Testis (tissue), 3 donors: Measurements from ENCODE around the gene NET1. TPM values are rescaled to one million over a fixed set of nuclear protein-coding genes. Genes with fewer than 3 reads are reported as not detected.

Source experiments
- DNase-seq: peaks from one replicate; pipeline ENCODE4 v3.0.0-alpha.2; 2019
- H3K27ac ChIP-seq, 2 donors: fragments of 200-600 bp; sonication (generic); one replicate each; pipeline ENCODE4 v1.5.1; 2019
- H3K27me3 ChIP-seq: fragments of 200-600 bp; sonication (generic); one replicate; pipeline ENCODE4 v1.5.1; 2019
- H3K36me3 ChIP-seq: fragments of 200-600 bp; sonication (generic); one replicate; pipeline ENCODE4 v1.5.1; 2017; ENCODE audit warnings: low read depth; ENCODE audit errors: missing control alignments
- H3K4me1 ChIP-seq: fragments of 200-600 bp; sonication (generic); one replicate; pipeline ENCODE4 v1.5.1; 2019
- H3K4me3 ChIP-seq, 2 donors: fragments of 200-600 bp; sonication (generic); one replicate each; pipeline ENCODE4 v1.5.1; 2017 to 2019
- H3K9me3 ChIP-seq: fragments of 200-600 bp; sonication (generic); one replicate; pipeline ENCODE4 v1.5.1; 2017
- CTCF ChIP-seq, 3 experiments: fragments of 450-650 bp in 2 of 3; fragments of 200-600 bp in 1 of 3; sonication (generic) in 1 of 3; IDR thresholded peaks; one replicate each; pipeline ENCODE4 v1.5.1; 2016 to 2019; ENCODE audit warnings: antibody characterized with exemption in 3 of 3, mild to moderate bottlenecking in 2 of 3, moderate library complexity in 1 of 3
- POLR2A ChIP-seq: fragments of 450-650 bp; IDR thresholded peaks from one replicate; pipeline ENCODE4 v1.6.1; 2017; ENCODE audit warnings: antibody characterized with exemption, mild to moderate bottlenecking, moderate library complexity
- WGBS, 2 donors: methylation state at CpG; one replicate each; pipeline ENCODE4 v1.1.5; 2018; 5-methylcytosine and 5-hydroxymethylcytosine counted together
- intact Hi-C: fragments of 100-400 bp; cut with DNase I; formaldehyde crosslinking; loops from one replicate; pipeline ENCODE4 v1.15.1; 2023; ENCODE audit warnings: low total_unique reads
- polyA plus RNA-seq: library from polyadenylated mRNA; stranded (reverse); fragments of 350-450 nt; fragmentation: Illumina TruSeq; extraction: RNeasy Lipid Tissue Mini Kit (QIAGEN cat#74804); gene quantifications from one replicate; pipeline ENCODE4 v1.2.3, GENCODE V29; 2014; ENCODE audit warnings: low read depth, low replicate concordance; ENCODE audit not compliant: insufficient read depth
- total RNA-seq, 2 donors: library from RNA; depleted of rRNA; stranded (reverse); fragments of >200 nt; gene quantifications; one replicate each; pipeline ENCODE4 v1.2.3, GENCODE V29; 2016

Gene NET1
- total and polyA plus RNA-seq, 3 donors from 2014 or later, result 29.7 to 40.7 (median 39.9) TPM

- H3K27ac ChIP-seq, result no peak overlapping the region
- WGBS, 2 donors, result 88 to 93% methylated on average over 14 of the region's 14 CpGs
- no peak overlapping the region for H3K4me3 ChIP-seq
- TF ChIP-seq CTCF (IDR thresholded peaks at IDR 0.05) (no peak), POLR2A (no peak)
- intact Hi-C loops, result no loop called here
- H3K36me3 ChIP-seq, result no peaks in the 10 kb centered on the region
- no peak for DNase-seq
- no peaks in the 10 kb centered on the region for H3K4me1 ChIP-seq
- no peaks in the 10 kb centered on the region for H3K27me3 ChIP-seq
- no peaks in the 10 kb centered on the region for H3K9me3 ChIP-seq
Measured at GRCh38 chr10:5485290-5485689, 72.9 kb downstream of the NET1 start.

- DNase-seq, result no peak
- Histone ChIP-seq H3K4me1 (no peaks in the 10 kb centered on the region), H3K27ac (no peak overlapping the region), H3K4me3 (no peak overlapping the region), H3K9me3 (no peaks in the 10 kb centered on the region), H3K27me3 (no peaks in the 10 kb centered on the region), H3K36me3 (no peaks in the 10 kb centered on the region)
- TF ChIP-seq CTCF (IDR thresholded peaks at IDR 0.05) (no peak), POLR2A (no peak)
- WGBS, 2 donors, result 76 to 88% methylated on average over 10 to 13 of the region's 13 CpGs
- intact Hi-C loops, result no loop called here
Measured at GRCh38 chr10:5485948-5486852, 73.8 kb downstream of the NET1 start.

DNA sequence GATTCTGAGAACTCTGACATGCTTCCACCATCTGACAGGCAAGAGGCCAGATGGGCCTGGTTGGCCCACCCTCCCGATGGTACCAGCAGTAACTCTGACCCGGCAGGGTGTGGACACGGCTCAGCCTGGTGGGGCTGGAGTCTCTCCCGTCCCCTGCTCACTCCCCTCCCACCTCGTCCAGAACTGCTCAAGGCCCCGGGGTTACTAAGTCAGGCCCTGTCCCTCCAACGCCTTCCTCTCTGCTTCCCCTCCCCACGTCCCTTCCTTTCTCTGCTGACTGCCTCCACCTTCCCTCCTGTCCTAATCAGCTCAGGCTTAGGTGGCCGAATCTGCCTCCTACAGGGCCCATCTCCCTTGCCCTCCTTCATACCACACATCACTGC, 74.5 kb downstream of the NET1 start:
- H3K27ac ChIP-seq, result no peak overlapping the region
- intact Hi-C loops, result no loop called here
- H3K27me3 ChIP-seq, result no peaks in the 10 kb centered on the region
- DNase-seq, result no peak
- TF ChIP-seq POLR2A, result no peak
- TF ChIP-seq CTCF (IDR thresholded peaks at IDR 0.05), result no peak
- no peaks in the 10 kb centered on the region for H3K9me3 ChIP-seq
- no peaks in the 10 kb centered on the region for H3K4me1 ChIP-seq
- WGBS, 2 donors, result 55 to 78% methylated on average over 5 to 9 of the region's 9 CpGs
- no peak overlapping the region for H3K4me3 ChIP-seq
- H3K36me3 ChIP-seq, result no peaks in the 10 kb centered on the region

- DNase-seq, result no peak
- Histone ChIP-seq H3K4me1 (no peaks in the 10 kb centered on the region), H3K4me3 (no peak overlapping the region), H3K36me3 (no peaks in the 10 kb centered on the region), H3K27me3 (no peaks in the 10 kb centered on the region), H3K27ac (no peak overlapping the region), H3K9me3 (no peaks in the 10 kb centered on the region)
- intact Hi-C loops, result no loop called here
- TF ChIP-seq CTCF (IDR thresholded peaks at IDR 0.05) (no peak), POLR2A (no peak)
- WGBS, 2 donors, result 88 to 89% methylated on average over 17 to 27 of the region's 27 CpGs
Measured at GRCh38 chr10:5488272-5489161, 76.2 kb downstream of the NET1 start.
